ENCODE results near the gene ITSN1.

Gene ITSN1

GRCh38 chr21:33890187-33890586 lies 247.9 kb downstream of the ITSN1 start:
- ATAC-seq, result no peak
- TF ChIP-seq CSRNP3 (CRISPR knock-in tag; IDR thresholded peaks at IDR 0.05) (no peak), ZNF70 (CRISPR knock-in tag; IDR thresholded peaks at IDR 0.05) (no peak), GLIS3 (CRISPR knock-in tag; IDR thresholded peaks at IDR 0.05) (no peak), RARB (CRISPR knock-in tag; IDR thresholded peaks at IDR 0.05) (no peak), OSR1 (CRISPR knock-in tag; IDR thresholded peaks at IDR 0.05) (no peak), ESRRG (CRISPR knock-in tag; IDR thresholded peaks at IDR 0.05) (no peak), ZFP30 (CRISPR knock-in tag; IDR thresholded peaks at IDR 0.05) (no peak), ZNF565 (CRISPR knock-in tag; conservative IDR thresholded peaks at IDR 0.05; ENCODE audit: low read depth) (no peak), TOX (CRISPR knock-in tag; IDR thresholded peaks at IDR 0.05; ENCODE audit: borderline replicate concordance) (no peak), ARNTL (CRISPR knock-in tag; IDR thresholded peaks at IDR 0.05; ENCODE audit: borderline replicate concordance, low read depth) (no peak), ISL1 (CRISPR knock-in tag; IDR thresholded peaks at IDR 0.05) (no peak), CSDC2 (CRISPR knock-in tag; IDR thresholded peaks at IDR 0.05) (no peak), ZNF8 (CRISPR knock-in tag; IDR thresholded peaks at IDR 0.05) (no peak), TCF4 (CRISPR knock-in tag; IDR thresholded peaks at IDR 0.05; ENCODE audit: borderline replicate concordance) (no peak), TSHZ2 (CRISPR knock-in tag; IDR thresholded peaks at IDR 0.05) (no peak), CREB5 (CRISPR knock-in tag; IDR thresholded peaks at IDR 0.05; ENCODE audit: low read depth) (no peak)
- TF ChIP-seq, protein P1, sequence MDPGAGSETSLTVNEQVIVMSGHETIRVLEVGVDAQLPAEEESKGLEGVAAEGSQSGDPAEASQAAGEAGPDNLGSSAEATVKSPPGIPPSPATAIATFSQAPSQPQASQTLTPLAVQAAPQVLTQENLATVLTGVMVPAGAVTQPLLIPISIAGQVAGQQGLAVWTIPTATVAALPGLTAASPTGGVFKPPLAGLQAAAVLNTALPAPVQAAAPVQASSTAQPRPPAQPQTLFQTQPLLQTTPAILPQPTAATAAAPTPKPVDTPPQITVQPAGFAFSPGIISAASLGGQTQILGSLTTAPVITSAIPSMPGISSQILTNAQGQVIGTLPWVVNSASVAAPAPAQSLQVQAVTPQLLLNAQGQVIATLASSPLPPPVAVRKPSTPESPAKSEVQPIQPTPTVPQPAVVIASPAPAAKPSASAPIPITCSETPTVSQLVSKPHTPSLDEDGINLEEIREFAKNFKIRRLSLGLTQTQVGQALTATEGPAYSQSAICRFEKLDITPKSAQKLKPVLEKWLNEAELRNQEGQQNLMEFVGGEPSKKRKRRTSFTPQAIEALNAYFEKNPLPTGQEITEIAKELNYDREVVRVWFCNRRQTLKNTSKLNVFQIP (CRISPR knock-in tag; IDR thresholded peaks at IDR 0.05; ENCODE audit: borderline replicate concordance, low read depth), result no peak

DNA sequence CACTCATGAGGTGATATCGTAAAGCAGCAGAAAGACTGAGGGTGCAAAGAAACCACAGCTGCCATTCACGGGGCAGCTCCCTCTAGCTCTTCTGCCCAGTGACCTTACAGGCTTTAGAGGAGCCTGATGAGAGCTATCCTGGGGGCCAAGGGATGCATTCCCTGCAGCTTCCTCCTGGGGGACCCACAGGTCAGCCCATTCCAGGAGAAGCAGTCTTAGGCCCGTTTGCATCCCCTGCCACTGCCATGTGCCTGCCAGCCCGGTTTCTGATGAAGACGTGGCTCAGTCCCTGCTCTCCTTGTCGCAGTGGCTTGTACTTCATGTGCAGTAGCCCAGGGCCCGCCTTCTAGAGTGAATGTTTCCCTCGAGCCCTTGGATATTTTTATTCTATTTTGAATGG lies 250.6 kb downstream of the ITSN1 start:
- TF ChIP-seq SNAI2 (CRISPR knock-in tag; IDR thresholded peaks at IDR 0.05), result no peak
- TF ChIP-seq ISL1 (CRISPR knock-in tag; IDR thresholded peaks at IDR 0.05), result no peak
- no peak for TF ChIP-seq TCF4 (CRISPR knock-in tag; IDR thresholded peaks at IDR 0.05; ENCODE audit: borderline replicate concordance)
- no peak for TF ChIP-seq PPARA (CRISPR knock-in tag; IDR thresholded peaks at IDR 0.05; ENCODE audit: borderline replicate concordance)
- no peak for TF ChIP-seq CSDC2 (CRISPR knock-in tag; IDR thresholded peaks at IDR 0.05)
- no peak for TF ChIP-seq ESRRG (CRISPR knock-in tag; IDR thresholded peaks at IDR 0.05)
- no peak for TF ChIP-seq ZNF8 (CRISPR knock-in tag; IDR thresholded peaks at IDR 0.05)
- no peak for TF ChIP-seq TOX (CRISPR knock-in tag; IDR thresholded peaks at IDR 0.05; ENCODE audit: borderline replicate concordance)
- no peak for TF ChIP-seq RARB (CRISPR knock-in tag; IDR thresholded peaks at IDR 0.05)
- TF ChIP-seq ZC3H10 (CRISPR knock-in tag; IDR thresholded peaks at IDR 0.05), result no peak
- no peak for TF ChIP-seq OSR1 (CRISPR knock-in tag; IDR thresholded peaks at IDR 0.05)
- no peak for TF ChIP-seq CSRNP3 (CRISPR knock-in tag; IDR thresholded peaks at IDR 0.05)
- TF ChIP-seq TSHZ2 (CRISPR knock-in tag; IDR thresholded peaks at IDR 0.05), result no peak
- TF ChIP-seq, protein P2, sequence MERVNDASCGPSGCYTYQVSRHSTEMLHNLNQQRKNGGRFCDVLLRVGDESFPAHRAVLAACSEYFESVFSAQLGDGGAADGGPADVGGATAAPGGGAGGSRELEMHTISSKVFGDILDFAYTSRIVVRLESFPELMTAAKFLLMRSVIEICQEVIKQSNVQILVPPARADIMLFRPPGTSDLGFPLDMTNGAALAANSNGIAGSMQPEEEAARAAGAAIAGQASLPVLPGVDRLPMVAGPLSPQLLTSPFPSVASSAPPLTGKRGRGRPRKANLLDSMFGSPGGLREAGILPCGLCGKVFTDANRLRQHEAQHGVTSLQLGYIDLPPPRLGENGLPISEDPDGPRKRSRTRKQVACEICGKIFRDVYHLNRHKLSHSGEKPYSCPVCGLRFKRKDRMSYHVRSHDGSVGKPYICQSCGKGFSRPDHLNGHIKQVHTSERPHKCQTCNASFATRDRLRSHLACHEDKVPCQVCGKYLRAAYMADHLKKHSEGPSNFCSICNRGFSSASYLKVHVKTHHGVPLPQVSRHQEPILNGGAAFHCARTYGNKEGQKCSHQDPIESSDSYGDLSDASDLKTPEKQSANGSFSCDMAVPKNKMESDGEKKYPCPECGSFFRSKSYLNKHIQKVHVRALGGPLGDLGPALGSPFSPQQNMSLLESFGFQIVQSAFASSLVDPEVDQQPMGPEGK (CRISPR knock-in tag; IDR thresholded peaks at IDR 0.05; ENCODE audit: borderline replicate concordance), result no peak
- no peak for TF ChIP-seq ARNTL (CRISPR knock-in tag; IDR thresholded peaks at IDR 0.05; ENCODE audit: borderline replicate concordance, low read depth)
- no peak for ATAC-seq
